Stimulated activated CD4-positive, alpha-beta T cell treated with anti-CD3 and anti-CD28 coated beads, Interleukin-1b, Interleukin-23, amount 100 ng/mL, for 48 hours (primary cell): ENCODE results near the gene CTSF.

Source experiments
- DNase-seq: peaks from one replicate; pipeline ENCODE4 v3.0.0-alpha.2; 2020

The CTSF gene

DNA sequence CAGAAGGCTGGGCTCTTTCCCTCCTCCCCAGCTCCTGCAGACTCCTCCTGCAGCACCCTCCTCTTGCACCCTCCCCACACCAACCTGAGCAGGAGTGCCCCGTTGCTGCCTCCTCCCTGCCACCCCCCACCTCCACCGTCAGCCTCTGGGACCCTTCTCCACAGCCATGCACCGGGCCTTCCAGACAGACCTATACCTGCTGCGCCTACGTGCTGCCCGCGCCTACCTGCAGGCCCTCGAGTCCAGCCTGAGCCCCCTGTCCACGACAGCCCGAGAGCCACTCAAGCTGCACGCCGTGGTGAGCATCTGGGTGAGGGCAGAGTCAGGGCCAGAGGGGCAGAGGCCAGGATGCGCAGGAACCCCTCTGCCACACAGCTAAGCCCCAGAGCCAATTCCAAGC lies 38.8 kb downstream of the CTSF start:
- DNase-seq = no peak

DNA sequence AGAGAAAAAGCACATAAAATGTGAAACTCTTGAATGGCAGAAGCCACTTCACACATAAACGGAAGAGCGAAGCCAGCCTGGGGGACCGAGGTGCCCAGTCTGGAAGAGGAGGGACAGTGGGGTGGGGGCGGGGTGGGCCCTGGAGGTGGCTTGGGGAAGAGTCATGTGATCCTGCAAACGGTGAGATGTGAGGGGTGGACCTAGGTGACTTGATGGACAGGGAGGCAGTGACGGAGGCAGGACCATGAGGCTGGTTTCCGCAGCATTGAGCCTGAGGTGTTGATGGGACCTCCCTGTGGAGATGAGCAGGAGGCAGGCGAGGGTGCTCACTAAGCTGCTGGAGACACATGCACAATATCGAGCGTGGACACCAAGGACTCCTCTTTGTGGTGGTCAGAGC lies 39.3 kb downstream of the CTSF start:
- DNase-seq = no peak

DNA sequence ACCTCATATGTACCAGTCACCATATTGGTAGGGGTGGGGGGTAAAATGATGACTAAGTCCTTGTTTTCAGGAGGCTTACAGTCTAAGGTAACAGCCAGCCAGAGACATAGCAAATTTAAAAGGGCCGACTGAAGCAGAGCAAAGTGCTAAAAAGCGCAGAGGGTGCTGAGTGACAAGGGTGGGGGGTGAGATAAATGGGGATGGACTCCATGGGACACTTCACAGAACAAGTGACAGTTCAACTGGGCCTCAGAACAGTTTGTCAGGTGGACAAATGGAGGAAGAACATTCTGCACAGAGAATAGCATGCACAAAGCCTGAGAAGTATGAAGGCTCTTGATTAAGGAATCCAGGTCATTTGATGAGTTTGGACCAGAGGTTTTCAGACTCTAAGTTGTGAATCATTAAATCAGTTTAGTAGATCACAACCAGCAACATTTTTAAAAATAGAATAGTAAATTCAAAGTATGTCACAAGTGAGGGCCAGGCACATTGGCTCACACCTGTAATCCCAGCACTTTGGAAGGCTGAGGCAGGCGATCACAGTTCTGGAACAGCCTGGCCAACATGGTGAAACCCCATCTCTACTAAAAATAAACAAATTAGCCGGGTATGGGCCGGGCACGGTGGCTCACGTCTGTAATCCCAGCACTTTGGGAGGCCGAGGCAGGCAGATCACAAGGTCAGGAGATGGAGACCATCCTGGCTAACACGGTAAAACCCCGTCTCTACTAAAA lies 43.9 kb downstream of the CTSF start:
- DNase-seq = no peak

DNA sequence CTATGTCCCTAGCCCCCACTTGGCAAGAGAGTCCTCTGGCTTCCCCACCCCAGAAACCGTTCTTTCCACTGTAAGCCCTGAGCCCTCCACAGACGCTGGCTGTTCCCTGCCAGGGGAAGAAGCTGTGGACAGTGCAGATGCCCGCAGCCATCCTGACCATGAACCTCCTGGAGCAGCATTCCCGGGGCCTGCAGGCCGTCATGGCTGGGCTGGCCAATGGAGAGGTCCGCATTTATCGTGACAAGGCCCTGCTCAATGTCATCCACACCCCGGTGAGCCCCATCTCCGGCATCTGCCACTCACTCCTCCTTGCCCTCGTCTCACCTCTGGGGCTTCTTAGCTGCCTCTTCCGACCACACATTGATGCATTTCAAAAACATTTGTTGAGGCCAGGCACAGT lies 44.8 kb downstream of the CTSF start:
- DNase-seq = no peak
